Breast epithelium (tissue), 3 donors: ENCODE measurements around the gene ADGRF3.

Experiments used
- POLR2A ChIP-seq: fragments of 450-650 bp; IDR thresholded peaks from one replicate; pipeline ENCODE4 v1.6.1; 2016; ENCODE audit warnings: antibody characterized with exemption, mild to moderate bottlenecking, moderate library complexity
- POLR2AphosphoS5 ChIP-seq, 3 donors: sonication (generic); formaldehyde crosslinking; IDR thresholded peaks; one replicate each; pipeline ENCODE4 v1.6.1; 2017; ENCODE audit warnings: antibody characterized with exemption in 3 of 3
- TF ChIP-seq, protein P1 (sequence below), 3 donors: fragments of 450-650 bp; IDR thresholded peaks; one replicate each; pipeline ENCODE4 v1.5.1; 2016 to 2017; ENCODE audit warnings: antibody characterized with exemption in 3 of 3, mild to moderate bottlenecking in 3 of 3, moderate library complexity in 3 of 3

DNA sequence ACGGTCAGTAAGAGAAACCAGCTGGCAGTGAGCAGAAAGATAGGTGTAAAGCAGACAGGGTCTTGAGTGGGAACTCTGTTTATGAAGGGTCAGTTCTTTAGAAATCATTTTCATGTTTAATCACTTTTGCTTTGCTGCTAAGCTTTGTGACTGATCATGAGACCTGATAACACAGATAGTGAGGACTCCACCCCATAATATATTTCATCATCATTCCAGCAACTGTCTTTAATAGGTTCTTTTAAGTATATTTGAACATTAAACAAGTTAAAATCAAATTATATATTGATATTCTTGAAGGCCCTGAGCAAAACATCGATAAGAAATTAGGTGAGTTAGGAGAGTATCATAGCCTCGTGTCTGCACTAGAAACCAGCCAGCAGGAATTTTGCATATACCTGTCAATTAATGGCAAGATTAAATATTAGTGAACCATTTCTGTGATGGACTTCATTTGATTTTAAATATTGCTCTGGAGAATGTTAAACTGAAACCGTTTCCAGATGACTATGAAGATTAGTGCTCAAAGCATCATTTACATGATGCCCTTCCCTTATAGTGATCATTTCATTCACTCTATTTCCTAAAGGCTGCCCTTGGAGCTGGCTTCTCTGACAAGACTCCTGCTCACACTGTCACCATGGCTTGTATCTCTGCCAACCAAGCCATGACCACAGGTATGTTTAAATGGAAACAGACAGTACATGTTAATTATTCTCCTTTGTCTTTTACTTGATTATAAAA lies 69.9 kb downstream of the ADGRF3 start:
- TF ChIP-seq, protein P1, sequence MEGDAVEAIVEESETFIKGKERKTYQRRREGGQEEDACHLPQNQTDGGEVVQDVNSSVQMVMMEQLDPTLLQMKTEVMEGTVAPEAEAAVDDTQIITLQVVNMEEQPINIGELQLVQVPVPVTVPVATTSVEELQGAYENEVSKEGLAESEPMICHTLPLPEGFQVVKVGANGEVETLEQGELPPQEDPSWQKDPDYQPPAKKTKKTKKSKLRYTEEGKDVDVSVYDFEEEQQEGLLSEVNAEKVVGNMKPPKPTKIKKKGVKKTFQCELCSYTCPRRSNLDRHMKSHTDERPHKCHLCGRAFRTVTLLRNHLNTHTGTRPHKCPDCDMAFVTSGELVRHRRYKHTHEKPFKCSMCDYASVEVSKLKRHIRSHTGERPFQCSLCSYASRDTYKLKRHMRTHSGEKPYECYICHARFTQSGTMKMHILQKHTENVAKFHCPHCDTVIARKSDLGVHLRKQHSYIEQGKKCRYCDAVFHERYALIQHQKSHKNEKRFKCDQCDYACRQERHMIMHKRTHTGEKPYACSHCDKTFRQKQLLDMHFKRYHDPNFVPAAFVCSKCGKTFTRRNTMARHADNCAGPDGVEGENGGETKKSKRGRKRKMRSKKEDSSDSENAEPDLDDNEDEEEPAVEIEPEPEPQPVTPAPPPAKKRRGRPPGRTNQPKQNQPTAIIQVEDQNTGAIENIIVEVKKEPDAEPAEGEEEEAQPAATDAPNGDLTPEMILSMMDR (IDR thresholded peaks at IDR 0.05), result no peak
- no peak for TF ChIP-seq POLR2A
- no peak for TF ChIP-seq POLR2AphosphoS5 (IDR thresholded peaks at IDR 0.05)
